Neural progenitor cell (in vitro differentiated cells): ENCODE measurements around the gene CHI3L1.

Source experiments
- EZH2 ChIP-seq: fragments of 200-600 bp; sonication (generic); IDR thresholded peaks from 2 replicates; pipeline ENCODE4 v1.6.1; 2017; ENCODE audit warnings: antibody characterized with exemption, mild to moderate bottlenecking, moderate library complexity
- TF ChIP-seq, protein P1 (sequence below): fragments of 200-600 bp; sonication (generic); IDR thresholded peaks from 2 replicates; pipeline ENCODE4 v1.5.1; 2017; ENCODE audit warnings: antibody characterized with exemption, mild to moderate bottlenecking

DNA sequence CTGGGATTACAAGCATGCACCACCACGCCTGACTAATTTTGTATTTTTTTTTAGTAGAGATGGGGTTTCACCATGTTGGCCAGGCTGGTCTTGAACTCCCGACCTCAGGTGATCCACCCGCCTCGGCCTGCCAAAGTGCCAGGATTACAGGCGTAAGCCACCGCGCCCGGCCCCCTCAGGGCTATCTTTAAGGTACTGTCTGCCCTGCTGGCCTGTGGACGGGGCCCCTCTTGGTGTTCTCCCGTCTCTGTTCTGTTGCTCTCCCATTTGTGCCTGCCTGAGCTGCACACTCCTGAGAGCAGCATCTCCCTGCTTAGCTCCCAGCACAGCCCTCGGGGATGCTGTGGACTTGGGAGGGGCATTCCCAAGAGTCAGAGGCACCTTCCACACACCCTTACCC lies 24.8 kb downstream of the CHI3L1 start:
- TF ChIP-seq, protein P1, sequence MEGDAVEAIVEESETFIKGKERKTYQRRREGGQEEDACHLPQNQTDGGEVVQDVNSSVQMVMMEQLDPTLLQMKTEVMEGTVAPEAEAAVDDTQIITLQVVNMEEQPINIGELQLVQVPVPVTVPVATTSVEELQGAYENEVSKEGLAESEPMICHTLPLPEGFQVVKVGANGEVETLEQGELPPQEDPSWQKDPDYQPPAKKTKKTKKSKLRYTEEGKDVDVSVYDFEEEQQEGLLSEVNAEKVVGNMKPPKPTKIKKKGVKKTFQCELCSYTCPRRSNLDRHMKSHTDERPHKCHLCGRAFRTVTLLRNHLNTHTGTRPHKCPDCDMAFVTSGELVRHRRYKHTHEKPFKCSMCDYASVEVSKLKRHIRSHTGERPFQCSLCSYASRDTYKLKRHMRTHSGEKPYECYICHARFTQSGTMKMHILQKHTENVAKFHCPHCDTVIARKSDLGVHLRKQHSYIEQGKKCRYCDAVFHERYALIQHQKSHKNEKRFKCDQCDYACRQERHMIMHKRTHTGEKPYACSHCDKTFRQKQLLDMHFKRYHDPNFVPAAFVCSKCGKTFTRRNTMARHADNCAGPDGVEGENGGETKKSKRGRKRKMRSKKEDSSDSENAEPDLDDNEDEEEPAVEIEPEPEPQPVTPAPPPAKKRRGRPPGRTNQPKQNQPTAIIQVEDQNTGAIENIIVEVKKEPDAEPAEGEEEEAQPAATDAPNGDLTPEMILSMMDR = no peak
- TF ChIP-seq EZH2 = no peak
